Heart left ventricle (tissue), 13 donors: ENCODE results near the gene LAGE3.

Experiments used
- POLR2A ChIP-seq, 2 donors: fragments of 450-650 bp; IDR thresholded peaks; one replicate each; pipeline ENCODE4 v1.6.1; 2017; ENCODE audit warnings: antibody characterized with exemption in 2 of 2, mild to moderate bottlenecking in 2 of 2, moderate library complexity in 2 of 2
- TF ChIP-seq, protein P1 (sequence below), 12 donors: fragments of 200-600 bp; sonication (generic) in 4 of 12; IDR thresholded peaks; one replicate each; pipeline versions ENCODE4 v1.5.0 to v1.8.0; 2018 to 2022; ENCODE audit warnings: antibody characterized with exemption in 12 of 12, mild to moderate bottlenecking in 5 of 12
- donor health status: ischemic (EF 13 %, LVEDD 7.1; RV severe dilation, severe dysfunction).
- donor health status: DM: no; HTN: yes; CAD: no.
- donor health status: DM: no; HTN: no; CAD: no.
- donor health status: ischemic (EF 25% LVEDD 6.9; RV normal size, moderate dysfunction).
- donor health status: ischemic (EF 25% LVEDD 5.7; RV mildly dilated, moderate dysfunction).
- donor health status: ischemic (EF 35%, LVEDD 5.7; RV mildly dilated, moderate dysfunction).
- donor health status: nonischemic (EF 11% LVEDD 7.7; RV severe dilation, severe dysfunction).
- donor health status: DM: yes; HTN: yes; CAD: no.
- donor health status: PGD.
- donor health status: ischemic (EF 29% LVEDD 5.4; RV normal size, mild dysfunction).
- donor health status: nonischemic (EF 23%, LVEDD 6.1; RV moderate dilation, normal function).

DNA sequence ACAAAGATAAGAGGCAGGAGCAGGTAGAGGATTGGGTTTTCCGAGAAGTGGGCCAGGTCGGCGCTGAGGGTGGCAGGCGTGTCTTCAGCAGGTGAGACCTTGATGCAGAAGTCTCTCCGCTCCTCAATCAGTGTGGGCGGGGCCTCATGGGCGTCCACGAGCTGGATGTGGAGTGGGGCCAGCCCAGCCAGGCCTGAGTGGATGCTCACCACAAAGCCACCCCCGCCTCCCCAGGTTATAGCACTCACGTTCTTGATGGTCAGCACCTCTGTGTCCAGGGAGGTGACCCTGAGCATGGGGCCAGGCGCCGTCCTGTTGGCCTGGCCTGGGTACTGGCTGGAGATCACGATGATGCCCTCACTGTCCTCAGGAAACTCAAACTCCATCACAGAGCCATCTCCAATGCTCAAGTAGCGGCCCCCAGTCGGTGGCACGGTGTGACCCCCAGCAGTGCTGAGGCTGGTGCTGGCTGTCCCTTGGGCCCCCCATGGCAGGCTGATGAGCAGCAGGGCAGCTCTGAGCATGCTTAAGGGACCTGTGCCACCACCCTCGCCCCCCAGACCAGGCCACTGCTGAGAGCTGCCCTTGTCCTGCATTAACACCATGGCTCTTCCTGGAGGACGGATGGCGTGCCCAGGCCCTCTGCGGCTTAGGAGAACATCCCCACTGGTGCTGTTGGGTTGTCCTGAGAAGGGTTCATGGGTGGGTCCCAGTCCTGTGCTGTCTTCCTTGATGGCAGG, 9.4 kb upstream of the LAGE3 start:
- TF ChIP-seq, protein P1, sequence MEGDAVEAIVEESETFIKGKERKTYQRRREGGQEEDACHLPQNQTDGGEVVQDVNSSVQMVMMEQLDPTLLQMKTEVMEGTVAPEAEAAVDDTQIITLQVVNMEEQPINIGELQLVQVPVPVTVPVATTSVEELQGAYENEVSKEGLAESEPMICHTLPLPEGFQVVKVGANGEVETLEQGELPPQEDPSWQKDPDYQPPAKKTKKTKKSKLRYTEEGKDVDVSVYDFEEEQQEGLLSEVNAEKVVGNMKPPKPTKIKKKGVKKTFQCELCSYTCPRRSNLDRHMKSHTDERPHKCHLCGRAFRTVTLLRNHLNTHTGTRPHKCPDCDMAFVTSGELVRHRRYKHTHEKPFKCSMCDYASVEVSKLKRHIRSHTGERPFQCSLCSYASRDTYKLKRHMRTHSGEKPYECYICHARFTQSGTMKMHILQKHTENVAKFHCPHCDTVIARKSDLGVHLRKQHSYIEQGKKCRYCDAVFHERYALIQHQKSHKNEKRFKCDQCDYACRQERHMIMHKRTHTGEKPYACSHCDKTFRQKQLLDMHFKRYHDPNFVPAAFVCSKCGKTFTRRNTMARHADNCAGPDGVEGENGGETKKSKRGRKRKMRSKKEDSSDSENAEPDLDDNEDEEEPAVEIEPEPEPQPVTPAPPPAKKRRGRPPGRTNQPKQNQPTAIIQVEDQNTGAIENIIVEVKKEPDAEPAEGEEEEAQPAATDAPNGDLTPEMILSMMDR (IDR thresholded peaks at IDR 0.05): no peak
- TF ChIP-seq POLR2A (IDR thresholded peaks at IDR 0.05): no peak
